SW 1271 (cell line): ENCODE results near the gene TMTC4.
A peak's percentile ranks its signal among the peaks of the same experiment; 100 is the strongest.
"Not testable (repeated sequence)": the region's sequence is repeated elsewhere in the genome, so short reads cannot be mapped to it uniquely, and the experiment has no call there.

Experiments
- DNase-seq, 2 experiments: peaks; one replicate each; lab custom pipeline; 2025; lab: John Stamatoyannopoulos, UW

TMTC4 gene

GRCh38 chr13:100674572-100674871 is at the start of gene TMTC4:
Gene TMTC4, minus strand, starts transcription at chr13:100674795. Its CDS starts 4,433 bp downstream, at chr13:100670362.
- no peak for DNase-seq

- no peak for DNase-seq
These were observed 47.9 kb upstream of the TMTC4 start for GRCh38 chr13:100722517-100722916.

- DNase-seq = peak in 1 of 2 experiments; percentile 60
These were observed 47.4 kb upstream of the TMTC4 start for GRCh38 chr13:100721885-100722512.

GRCh38 chr13:100715604-100716003 is 41.0 kb upstream of the TMTC4 start:
- DNase-seq = no peak

- DNase-seq = no peak
These were observed 39.9 kb upstream of the TMTC4 start for GRCh38 chr13:100714478-100714877.

- no peak for DNase-seq
These were observed 35.6 kb upstream of the TMTC4 start for GRCh38 chr13:100710176-100710575.

- DNase-seq = no peak
These were observed 33.5 kb upstream of the TMTC4 start for GRCh38 chr13:100707818-100708740.

GRCh38 chr13:100698331-100698730 is 23.7 kb upstream of the TMTC4 start:
- not testable (repeated sequence) for DNase-seq

- no peak for DNase-seq
These were observed 20.8 kb upstream of the TMTC4 start for GRCh38 chr13:100695509-100695773.

- no peak for DNase-seq
These were observed 20.3 kb upstream of the TMTC4 start for GRCh38 chr13:100694722-100695508.

- no peak for DNase-seq
These were observed 14.6 kb upstream of the TMTC4 start for GRCh38 chr13:100689191-100689590.

GRCh38 chr13:100680131-100680530 is 5.5 kb upstream of the TMTC4 start:
- no peak for DNase-seq

- not testable (repeated sequence) for DNase-seq
These were observed 2.5 kb upstream of the TMTC4 start for GRCh38 chr13:100677128-100677527.

- DNase-seq = no peak
These were observed 1.1 kb upstream of the TMTC4 start for GRCh38 chr13:100675661-100676129.

GRCh38 chr13:100674872-100675660 is 471 bp upstream of the TMTC4 start:
- peak; percentile 94 to 97 for DNase-seq

GRCh38 chr13:100673713-100674571 is 653 bp downstream of the TMTC4 start:
- peak; percentile 55 to 77 for DNase-seq

GRCh38 chr13:100673376-100673712 is 1.3 kb downstream of the TMTC4 start:
- no peak for DNase-seq

GRCh38 chr13:100671389-100672182 is 3.0 kb downstream of the TMTC4 start:
- no peak for DNase-seq

- DNase-seq = no peak
These were observed 6.2 kb downstream of the TMTC4 start for GRCh38 chr13:100668408-100668807.

GRCh38 chr13:100667894-100668293 is 6.7 kb downstream of the TMTC4 start:
- no peak for DNase-seq
